ENCODE measurements around the gene ZMYND8.

DNA sequence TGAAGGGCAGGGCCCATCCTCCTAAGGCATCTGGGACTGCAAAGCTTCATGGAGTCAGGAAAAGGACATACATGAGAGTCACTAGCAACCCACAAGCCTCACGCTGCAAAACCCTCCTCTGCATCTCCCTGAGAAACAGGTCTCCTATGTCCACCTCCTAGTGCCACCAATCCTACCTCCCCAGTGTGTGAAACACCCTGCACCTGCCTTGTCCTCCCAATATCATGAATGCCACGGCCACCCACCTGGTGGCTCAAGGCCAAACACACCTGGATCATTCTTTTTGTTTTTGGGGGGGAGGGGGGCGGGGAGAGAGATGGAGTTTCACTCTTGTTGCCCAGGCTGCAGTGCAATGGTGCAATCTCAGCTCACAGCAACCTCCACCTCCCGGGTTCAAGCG lies 90.5 kb downstream of the ZMYND8 start:
- TF ChIP-seq, protein P1, sequence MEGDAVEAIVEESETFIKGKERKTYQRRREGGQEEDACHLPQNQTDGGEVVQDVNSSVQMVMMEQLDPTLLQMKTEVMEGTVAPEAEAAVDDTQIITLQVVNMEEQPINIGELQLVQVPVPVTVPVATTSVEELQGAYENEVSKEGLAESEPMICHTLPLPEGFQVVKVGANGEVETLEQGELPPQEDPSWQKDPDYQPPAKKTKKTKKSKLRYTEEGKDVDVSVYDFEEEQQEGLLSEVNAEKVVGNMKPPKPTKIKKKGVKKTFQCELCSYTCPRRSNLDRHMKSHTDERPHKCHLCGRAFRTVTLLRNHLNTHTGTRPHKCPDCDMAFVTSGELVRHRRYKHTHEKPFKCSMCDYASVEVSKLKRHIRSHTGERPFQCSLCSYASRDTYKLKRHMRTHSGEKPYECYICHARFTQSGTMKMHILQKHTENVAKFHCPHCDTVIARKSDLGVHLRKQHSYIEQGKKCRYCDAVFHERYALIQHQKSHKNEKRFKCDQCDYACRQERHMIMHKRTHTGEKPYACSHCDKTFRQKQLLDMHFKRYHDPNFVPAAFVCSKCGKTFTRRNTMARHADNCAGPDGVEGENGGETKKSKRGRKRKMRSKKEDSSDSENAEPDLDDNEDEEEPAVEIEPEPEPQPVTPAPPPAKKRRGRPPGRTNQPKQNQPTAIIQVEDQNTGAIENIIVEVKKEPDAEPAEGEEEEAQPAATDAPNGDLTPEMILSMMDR (IDR thresholded peaks at IDR 0.05): no peak
- TF ChIP-seq POLR2AphosphoS5 (IDR thresholded peaks at IDR 0.05) (no peak), POLR2A (IDR thresholded peaks at IDR 0.05) (no peak), EP300 (IDR thresholded peaks at IDR 0.05) (no peak)
